Hepatocyte (in vitro differentiated cells): Measurements from ENCODE around the gene CCNQ.

ENCODE experiments used
- CTCF ChIP-seq: fragments of 200-600 bp; sonication (generic); IDR thresholded peaks from 2 replicates; pipeline ENCODE4 v1.5.1; 2016; ENCODE audit warnings: antibody characterized with exemption, mild to moderate bottlenecking; ENCODE audit not compliant: poor library complexity
- EZH2 ChIP-seq: fragments of 200-600 bp; sonication (generic); IDR thresholded peaks from 2 replicates; pipeline ENCODE4 v1.6.1; 2016; ENCODE audit warnings: antibody characterized with exemption, mild to moderate bottlenecking, borderline replicate concordance
- EZH2phosphoT487 ChIP-seq: fragments of 200-600 bp; sonication (generic); IDR thresholded peaks from one replicate; pipeline ENCODE4 v1.6.1; 2018; ENCODE audit warnings: antibody characterized with exemption, mild to moderate bottlenecking, low read depth, moderate library complexity; ENCODE audit not compliant: unreplicated experiment, severe bottlenecking

- TF ChIP-seq CTCF (no peak), EZH2 (no peak), EZH2phosphoT487 (no peak)
Observed at GRCh38 chrX:153560466-153560865, 38.5 kb downstream of the CCNQ start.
